Panc1 (cell line): ENCODE data around the gene CDK14.

Experiments used
- CTCF ChIP-seq: fragments of 450-650 bp; IDR thresholded peaks from 2 replicates; pipeline ENCODE4 v1.5.1; 2017; ENCODE audit warnings: mild to moderate bottlenecking
- POLR2AphosphoS5 ChIP-seq: IDR thresholded peaks from 2 replicates; pipeline ENCODE4 v1.6.1; 2012; ENCODE audit warnings: mild to moderate bottlenecking, low read depth, low read length, moderate library complexity
- REST ChIP-seq, 2 experiments: IDR thresholded peaks; 2 replicates each; pipeline ENCODE4 v1.6.1; 2011 to 2012; ENCODE audit warnings: low read depth in 2 of 2, control low read depth in 1 of 2, low read length in 1 of 2, mild to moderate bottlenecking in 1 of 2, moderate library complexity in 1 of 2; ENCODE audit not compliant: insufficient read depth in 1 of 2
- SIN3A ChIP-seq: IDR thresholded peaks from 2 replicates; pipeline ENCODE4 v1.6.1; 2012; ENCODE audit warnings: low read depth, mild to moderate bottlenecking, low read length, moderate library complexity, borderline replicate concordance; ENCODE audit not compliant: insufficient read depth
- TCF7L2 ChIP-seq: IDR thresholded peaks from 2 replicates; pipeline ENCODE4 v1.6.1; 2011; ENCODE audit warnings: mild to moderate bottlenecking, low read depth, low read length, inconsistent platforms

DNA sequence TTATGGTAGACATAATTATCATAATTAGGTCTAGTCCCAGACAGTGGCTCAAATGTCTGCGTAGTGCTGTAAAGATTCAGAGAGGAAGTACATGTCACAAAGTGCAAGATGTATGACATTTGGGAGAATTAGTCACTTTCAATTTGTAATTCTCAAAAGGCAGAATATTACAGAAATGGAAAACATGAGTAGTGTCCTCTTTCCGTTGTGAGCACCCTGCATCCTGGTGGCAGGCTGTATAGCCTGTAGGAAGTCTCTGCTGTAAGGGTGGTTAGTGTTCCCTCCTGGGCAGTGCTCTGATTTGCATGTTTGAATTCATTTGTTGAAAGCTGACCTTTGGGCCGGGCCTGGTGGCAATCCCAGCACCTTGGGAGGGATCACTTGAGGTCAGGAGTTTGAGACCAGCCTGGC, 17.0 kb downstream of the CDK14 start:
- TF ChIP-seq CTCF (no peak), TCF7L2 (no peak), POLR2AphosphoS5 (no peak), REST (IDR thresholded peaks at IDR 0.05; ENCODE audit: insufficient read depth in 1 of 2, low read depth in 2 of 2, low read length in 1 of 2) (no peak), SIN3A (no peak)
